Umbilical cord (tissue), 2 donors: Measurements from ENCODE around the gene RPTOR. TPM values are rescaled to one million over a fixed set of nuclear protein-coding genes. Genes with fewer than 3 reads are reported as not detected.
"Not testable (repeated sequence)": the region's sequence is repeated elsewhere in the genome, so short reads cannot be mapped to it uniquely, and the experiment has no call there.

Experiments
- DNase-seq: peaks from one replicate; pipeline ENCODE4 v3.0.0-alpha.2; 2015; ENCODE audit warnings: low spot score
- total RNA-seq: library from RNA; depleted of rRNA; stranded (reverse); fragments of >200 nt; gene quantifications from one replicate; pipeline ENCODE4 v1.2.3, GENCODE V29; 2014; ENCODE audit warnings: low replicate concordance; ENCODE audit not compliant: insufficient read depth

RPTOR gene
- total RNA-seq, 1 donor from 2014 or later = 19.7 TPM

GRCh38 chr17:80874866-80875445 is 330.3 kb downstream of the RPTOR start:
- no peak for DNase-seq

- DNase-seq = not testable (repeated sequence)
These were observed 330.9 kb downstream of the RPTOR start for GRCh38 chr17:80875480-80875995.

GRCh38 chr17:80876456-80876949 is 331.9 kb downstream of the RPTOR start:
- DNase-seq = not testable (repeated sequence)

- DNase-seq = no peak
These were observed 332.5 kb downstream of the RPTOR start for GRCh38 chr17:80876950-80877728.

GRCh38 chr17:80877729-80878303 is 333.2 kb downstream of the RPTOR start:
- DNase-seq = no peak

GRCh38 chr17:80878876-80879722 is 334.5 kb downstream of the RPTOR start:
- DNase-seq = no peak

GRCh38 chr17:80879723-80880647 is 335.3 kb downstream of the RPTOR start:
- no peak for DNase-seq

- DNase-seq = no peak
These were observed 336.0 kb downstream of the RPTOR start for GRCh38 chr17:80880648-80880985.

GRCh38 chr17:80881306-80881705 is 336.7 kb downstream of the RPTOR start:
- no peak for DNase-seq

GRCh38 chr17:80882323-80882722 is 337.7 kb downstream of the RPTOR start:
- no peak for DNase-seq

- DNase-seq = no peak
These were observed 338.5 kb downstream of the RPTOR start for GRCh38 chr17:80882926-80883685.

GRCh38 chr17:80883831-80884735 is 339.4 kb downstream of the RPTOR start:
- DNase-seq = no peak

GRCh38 chr17:80884811-80885210 is 340.2 kb downstream of the RPTOR start:
- no peak for DNase-seq

GRCh38 chr17:80885947-80886582 is 341.4 kb downstream of the RPTOR start:
- no peak for DNase-seq

GRCh38 chr17:80886641-80887573 is 342.3 kb downstream of the RPTOR start:
- no peak for DNase-seq

- DNase-seq = no peak
These were observed 343.1 kb downstream of the RPTOR start for GRCh38 chr17:80887639-80888175.
